PC-3 (cell line): ENCODE measurements around the gene SLC30A7.

Source experiments
- CTCF ChIP-seq: fragments of 300-600 bp; sonication (generic); conservative IDR thresholded peaks from 2 replicates; pipeline ENCODE4 v1.5.1; 2017; ENCODE audit warnings: antibody characterized with exemption, low read depth, mild to moderate bottlenecking, low read length
- EZH2 ChIP-seq: fragments of 300-600 bp; sonication (generic); IDR thresholded peaks from one replicate; pipeline ENCODE4 v1.6.1; 2017; ENCODE audit warnings: antibody characterized with exemption, mild to moderate bottlenecking, low read length; ENCODE audit not compliant: unreplicated experiment
- EZH2phosphoT487 ChIP-seq: fragments of 300-600 bp; sonication (generic); IDR thresholded peaks from 2 replicates; pipeline ENCODE4 v1.6.1; 2018; ENCODE audit warnings: mild to moderate bottlenecking, antibody characterized with exemption, low read length, borderline replicate concordance

DNA sequence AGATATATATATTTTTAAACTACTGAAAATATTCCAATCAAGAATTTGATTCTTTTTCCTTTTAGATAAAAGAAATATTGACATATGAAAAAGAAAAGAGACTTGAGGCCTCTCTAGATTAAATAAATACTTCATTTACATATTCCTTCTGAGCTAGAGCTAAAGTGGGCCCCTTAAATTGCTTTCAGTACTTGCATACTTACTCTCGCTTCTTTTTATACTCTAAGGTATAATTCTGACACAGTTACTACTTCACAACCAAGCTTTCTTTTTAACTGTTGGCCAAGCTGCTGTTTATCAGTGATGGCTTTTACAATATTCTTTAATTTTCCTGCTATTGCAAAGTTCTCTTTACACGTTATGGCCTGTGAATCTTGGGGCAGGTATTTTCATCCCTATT, 25.9 kb upstream of the SLC30A7 start:
- TF ChIP-seq CTCF (no peak), EZH2 (no peak), EZH2phosphoT487 (no peak)
